Lung (tissue), 12 donors: Measurements from ENCODE around the gene BCL2. TPM values are rescaled to one million over a fixed set of nuclear protein-coding genes. Genes with fewer than 3 reads are reported as not detected.

Source experiments
- ATAC-seq: fragments of 200-7000 bp; cut with Tn5 transposase; one replicate; pipeline ENCODE4 v1.9.1; 2020; ENCODE audit warnings: moderate number of reproducible peaks; ENCODE audit not compliant: insufficient read depth, low FRiP score
- DNase-seq, 3 donors: peaks; one replicate each; pipeline ENCODE4 v3.0.0-alpha.2; 2013 to 2017
- H3K27ac ChIP-seq, 2 donors: one replicate each; pipeline ENCODE4 v1.5.1; 2013; ENCODE audit warnings: mild to moderate bottlenecking in 2 of 2, moderate library complexity in 2 of 2, control low read depth in 1 of 2, inconsistent platforms in 1 of 2, low read depth in 1 of 2, low read length in 1 of 2
- H3K27me3 ChIP-seq, 3 donors: one replicate each; pipeline ENCODE4 v1.5.1; 2013; ENCODE audit warnings: low read length in 2 of 3; ENCODE audit not compliant: control insufficient read depth in 3 of 3, insufficient read depth in 3 of 3
- H3K36me3 ChIP-seq, 4 donors: one replicate each; pipeline ENCODE4 v1.5.1; 2013; ENCODE audit warnings: low read length in 4 of 4, mild to moderate bottlenecking in 1 of 4, moderate library complexity in 1 of 4; ENCODE audit not compliant: control insufficient read depth in 4 of 4, insufficient read depth in 4 of 4
- H3K4me1 ChIP-seq, 5 donors: one replicate each; pipeline ENCODE4 v1.5.1; 2013; ENCODE audit warnings: low read length in 5 of 5, mild to moderate bottlenecking in 2 of 5, moderate library complexity in 1 of 5; ENCODE audit not compliant: control insufficient read depth in 5 of 5, insufficient read depth in 5 of 5
- H3K4me3 ChIP-seq: one replicate; pipeline ENCODE4 v1.5.1; 2013; ENCODE audit warnings: mild to moderate bottlenecking, control low read depth, moderate library complexity
- H3K9ac ChIP-seq, 2 donors: one replicate each; pipeline ENCODE4 v1.5.1; 2013; ENCODE audit warnings: low read length in 2 of 2, control low read depth in 1 of 2; ENCODE audit not compliant: insufficient read depth in 1 of 2
- H3K9me3 ChIP-seq, 4 donors: one replicate each; pipeline ENCODE4 v1.5.1; 2013; ENCODE audit warnings: low read length in 3 of 4, mild to moderate bottlenecking in 1 of 4, moderate library complexity in 1 of 4; ENCODE audit not compliant: control insufficient read depth in 4 of 4, insufficient read depth in 3 of 4
- CTCF ChIP-seq: IDR thresholded peaks from 2 replicates; pipeline ENCODE4 v1.5.1; 2012; ENCODE audit warnings: mild to moderate bottlenecking; ENCODE audit errors: control extremely low read depth, extremely low read depth
- WGBS, 2 donors: extraction: QIAGEN DNeasy Blood & Tissue Kit; methylation state at CpG; one replicate each; pipeline ENCODE4 v1.1.7; 2013; 5-methylcytosine and 5-hydroxymethylcytosine counted together
- polyA plus RNA-seq, 2 donors: library from polyadenylated mRNA; stranded (reverse); fragments of 200-250 nt; gene quantifications; one replicate each; pipeline ENCODE4 v1.2.1, GENCODE V29; 2013
- total RNA-seq, 2 donors: library from RNA; depleted of rRNA in 1 of 2; stranded (reverse); fragments of >200 nt in 1 of 2; gene quantifications; one replicate each; pipeline ENCODE4 v1.2.1, GENCODE V29; 2014 to 2021
- donor health status: control.
- donor health status: control.
- donor health status: Bipolar disorder and iron deficiency.
- donor health status: healthy.
- donor health status: DM: yes; HTN: yes; CAD: no.

BCL2 gene
- total and polyA plus RNA-seq, 4 donors = 1.5 to 30.9 (median 5.3) TPM

GRCh38 chr18:63088262-63088661, 231.3 kb downstream of the BCL2 start:
- DNase-seq = no peak
- TF ChIP-seq CTCF = no peak
- H3K27me3 ChIP-seq = no peaks in the 10 kb centered on the region
- no peak overlapping the region for H3K4me3 ChIP-seq
- H3K9ac ChIP-seq = no peak overlapping the region
- 79 to 84% methylated on average over 7 of the region's 7 CpGs for WGBS, 2 donors
- H3K27ac ChIP-seq = no peak overlapping the region
- no peak for ATAC-seq
- H3K4me1 ChIP-seq = peaks cover 0 to 5% (median 0%) of the 10 kb centered on the region in 5 donors
- H3K9me3 ChIP-seq = peaks cover 0 to 3% (median 0%) of the 10 kb centered on the region in 4 donors
- H3K36me3 ChIP-seq = no peaks in the 10 kb centered on the region

- Histone ChIP-seq H3K4me3 (no peak overlapping the region), H3K9ac (no peak overlapping the region), H3K9me3 (peaks cover 0 to 3% (median 0%) of the 10 kb centered on the region in 4 donors), H3K36me3 (no peaks in the 10 kb centered on the region), H3K27ac (no peak overlapping the region), H3K4me1 (peaks cover 0 to 5% (median 0%) of the 10 kb centered on the region in 5 donors), H3K27me3 (no peaks in the 10 kb centered on the region)
- WGBS, 2 donors = 81 to 95% methylated on average over 10 of the region's 10 CpGs
- no peak for TF ChIP-seq CTCF
- ATAC-seq (no peak), DNase-seq (no peak)
These were observed 231.9 kb downstream of the BCL2 start for GRCh38 chr18:63087421-63088230.

- 92 to 98% methylated on average over 5 of the region's 5 CpGs for WGBS, 2 donors
- H3K9me3 ChIP-seq = no peaks in the 10 kb centered on the region
- no peak for ATAC-seq
These were observed 234.0 kb downstream of the BCL2 start for GRCh38 chr18:63085611-63086010.

More at GRCh38 chr18:63085611-63086010, 234.0 kb downstream of the BCL2 start:
- no peak overlapping the region for H3K27ac ChIP-seq
- no peaks in the 10 kb centered on the region for H3K4me1 ChIP-seq
- H3K4me3 ChIP-seq = no peak overlapping the region
- no peak for TF ChIP-seq CTCF
- no peak for DNase-seq
- H3K9ac ChIP-seq = no peak overlapping the region
- H3K36me3 ChIP-seq = no peaks in the 10 kb centered on the region
- no peaks in the 10 kb centered on the region for H3K27me3 ChIP-seq
